ENCODE results near the gene EPHB6. TPM values are rescaled to one million over a fixed set of nuclear protein-coding genes. Genes with fewer than 3 reads are reported as not detected.

Gene EPHB6
- total RNA-seq, 1 experiment from 2014 or later, result 30.5 TPM

- H3K36me3 ChIP-seq (ENCODE audit: low read depth, low read length), result peaks cover 4% of the 10 kb centered on the region
- 0 out of 2 replicates have a peak, but pooled peaks cover 6% of the 10 kb centered on the region for H3K79me2 ChIP-seq (ENCODE audit: low read length)
- H3K27me3 ChIP-seq (ENCODE audit: low read length), result no peaks in the 10 kb centered on the region
- BruUV-seq (replicated peaks), result no TSS peak
- no peaks in the 10 kb centered on the region for H3K9me3 ChIP-seq (ENCODE audit: low read length)
- no peak overlapping the region for H2AFZ ChIP-seq (ENCODE audit: low read length)
- ATAC-seq (no peak), DNase-seq (no peak)
- H3K4me2 ChIP-seq (ENCODE audit: low read length), result no peak overlapping the region
- ChIA-PET POLR2A (ENCODE audit: unreplicated experiment) (interaction anchor here (0.6 kb wide), 1 partner anchor 21 kb away, joined by 5 read pairs; no protein-coding TSS in a partner anchor), CTCF (no interaction called here)
- H3K4me3 ChIP-seq (ENCODE audit: low read length), result no peak overlapping the region
- intact Hi-C loops (cut with micrococcal nuclease), result no loop called here
- no peaks in the 10 kb centered on the region for H4K20me1 ChIP-seq (ENCODE audit: low read length)
- TF ChIP-seq EZH2phosphoT487 (IDR thresholded peaks at IDR 0.05; ENCODE audit: borderline replicate concordance, low read length), result no peak
- TF ChIP-seq EZH2 (IDR thresholded peaks at IDR 0.05; ENCODE audit: low read length, unreplicated experiment), result no peak
- no peak for TF ChIP-seq CTCF (conservative IDR thresholded peaks at IDR 0.05; ENCODE audit: low read depth, low read length)
- H3F3A ChIP-seq (ENCODE audit: low read length, unreplicated experiment), result no peaks in the 10 kb centered on the region
- peaks cover 24% of the 10 kb centered on the region for H3K4me1 ChIP-seq (ENCODE audit: insufficient read depth, low read length)
- no peaks in the 10 kb centered on the region for H3K9me2 ChIP-seq (replicated peaks; ENCODE audit: low read length)
- H3K27ac ChIP-seq (ENCODE audit: low read length), result no peak overlapping the region
- H3K9ac ChIP-seq (ENCODE audit: low read length), result no peak overlapping the region
Measured at GRCh38 chr7:142856565-142857245, 1.8 kb downstream of the EPHB6 start.

GRCh38 chr7:142857625-142858024 lies 2.7 kb downstream of the EPHB6 start:
- H3K9me2 ChIP-seq (replicated peaks; ENCODE audit: low read length), result no peaks in the 10 kb centered on the region
- DNase-seq, result no peak
- H3K4me2 ChIP-seq (ENCODE audit: low read length), result no peak overlapping the region
- no peak for ATAC-seq
- H3K9ac ChIP-seq (ENCODE audit: low read length), result no peak overlapping the region
- no peaks in the 10 kb centered on the region for H3F3A ChIP-seq (ENCODE audit: low read length, unreplicated experiment)
- H3K36me3 ChIP-seq (ENCODE audit: low read depth, low read length), result peaks cover 4% of the 10 kb centered on the region
- no peak overlapping the region for H3K4me3 ChIP-seq (ENCODE audit: low read length)
- ChIA-PET POLR2A (ENCODE audit: unreplicated experiment) (no interaction called here), CTCF (no interaction called here)
- H3K27ac ChIP-seq (ENCODE audit: low read length), result no peak overlapping the region
- intact Hi-C loops (cut with micrococcal nuclease), result no loop called here
- H4K20me1 ChIP-seq (ENCODE audit: low read length), result no peaks in the 10 kb centered on the region
- H3K9me3 ChIP-seq (ENCODE audit: low read length), result no peaks in the 10 kb centered on the region
- H2AFZ ChIP-seq (ENCODE audit: low read length), result no peak overlapping the region
- H3K27me3 ChIP-seq (ENCODE audit: low read length), result no peaks in the 10 kb centered on the region
- 0 out of 2 replicates have a peak, but pooled peaks cover 6% of the 10 kb centered on the region for H3K79me2 ChIP-seq (ENCODE audit: low read length)
- no peak for TF ChIP-seq EZH2 (IDR thresholded peaks at IDR 0.05; ENCODE audit: low read length, unreplicated experiment)
- no peak for TF ChIP-seq CTCF (conservative IDR thresholded peaks at IDR 0.05; ENCODE audit: low read depth, low read length)
- TF ChIP-seq EZH2phosphoT487 (IDR thresholded peaks at IDR 0.05; ENCODE audit: borderline replicate concordance, low read length), result no peak
- BruUV-seq (replicated peaks), result no TSS peak
- peaks cover 24% of the 10 kb centered on the region for H3K4me1 ChIP-seq (ENCODE audit: insufficient read depth, low read length)

GRCh38 chr7:142859411-142859810 lies 4.5 kb downstream of the EPHB6 start:
- 0 out of 2 replicates have a peak, but pooled peaks cover 6% of the 10 kb centered on the region for H3K79me2 ChIP-seq (ENCODE audit: low read length)
- no TSS peak for BruUV-seq (replicated peaks)
- H4K20me1 ChIP-seq (ENCODE audit: low read length), result no peaks in the 10 kb centered on the region
- H3F3A ChIP-seq (ENCODE audit: low read length, unreplicated experiment), result no peaks in the 10 kb centered on the region
- no peaks in the 10 kb centered on the region for H3K9me2 ChIP-seq (replicated peaks; ENCODE audit: low read length)
- TF ChIP-seq EZH2phosphoT487 (IDR thresholded peaks at IDR 0.05; ENCODE audit: borderline replicate concordance, low read length), result no peak
- TF ChIP-seq EZH2 (IDR thresholded peaks at IDR 0.05; ENCODE audit: low read length, unreplicated experiment), result no peak
- TF ChIP-seq CTCF (conservative IDR thresholded peaks at IDR 0.05; ENCODE audit: low read depth, low read length), result no peak
- no peaks in the 10 kb centered on the region for H3K27me3 ChIP-seq (ENCODE audit: low read length)
- H3K9ac ChIP-seq (ENCODE audit: low read length), result no peak overlapping the region
- no peak overlapping the region for H2AFZ ChIP-seq (ENCODE audit: low read length)
- no peak overlapping the region for H3K27ac ChIP-seq (ENCODE audit: low read length)
- ATAC-seq (no peak), DNase-seq (no peak)
- ChIA-PET CTCF (no interaction called here), POLR2A (ENCODE audit: unreplicated experiment) (no interaction called here)
- no peak overlapping the region for H3K4me3 ChIP-seq (ENCODE audit: low read length)
- intact Hi-C loops (cut with micrococcal nuclease), result no loop called here
- no peaks in the 10 kb centered on the region for H3K9me3 ChIP-seq (ENCODE audit: low read length)
- no peak overlapping the region for H3K4me2 ChIP-seq (ENCODE audit: low read length)
- peaks cover 16% of the 10 kb centered on the region for H3K4me1 ChIP-seq (ENCODE audit: insufficient read depth, low read length)
- peaks cover 4% of the 10 kb centered on the region for H3K36me3 ChIP-seq (ENCODE audit: low read depth, low read length)

All from PC-3 (cell line).